Caco-2 (cell line): ENCODE results near the gene DCTD. TPM values are rescaled to one million over a fixed set of nuclear protein-coding genes. Genes with fewer than 3 reads are reported as not detected.

ENCODE experiments used
- BruUV-seq: library from RNA; stranded (reverse); fragments of 400-500 nt; replicated peaks from 2 replicates; lab custom pipeline; 2021; lab: Mats Ljungman, UMichigan
- CTCF ChIA-PET: fragments of 300-600 bp; sonication (Branson Sonifier 250); formaldehyde crosslinking; loops from one replicate; lab custom pipeline; 2022; ENCODE audit warnings: antibody characterized with exemption; lab: Charles Lee
- POLR2A ChIA-PET: fragments of 300-600 bp; sonication (Branson Sonifier 250); formaldehyde crosslinking; loops from one replicate; lab custom pipeline; 2022; ENCODE audit warnings: antibody characterized with exemption; lab: Charles Lee
- DNase-seq, 2 experiments: peaks; one replicate each; pipeline versions ENCODE4 v3.0.0 to v3.0.0-alpha.2; 2020 to 2022
- H3K27me3 ChIP-seq: replicated peaks from 2 replicates; pipeline ENCODE4 v1.6.0; 2011; ENCODE audit warnings: low read length; ENCODE audit not compliant: control insufficient read depth, insufficient read depth
- H3K36me3 ChIP-seq: 2 replicates; pipeline ENCODE4 v1.5.1; 2011; ENCODE audit warnings: low read length; ENCODE audit not compliant: control insufficient read depth, insufficient read depth
- H3K4me1 ChIP-seq: fragments of 250-450 bp; sonication (Bioruptor Pico); 2 replicates; pipeline ENCODE4 v1.5.1; 2020; ENCODE audit warnings: mild to moderate bottlenecking
- H3K4me3 ChIP-seq: 2 replicates; pipeline ENCODE4 v1.5.1; 2011; ENCODE audit warnings: low read depth, mild to moderate bottlenecking, control low read depth, low read length
- H3K9me3 ChIP-seq: fragments of 250-450 bp; sonication (Bioruptor Pico); 2 replicates; pipeline ENCODE4 v1.5.1; 2020; ENCODE audit warnings: mild to moderate bottlenecking, moderate library complexity
- H3K27ac Mint-ChIP-seq: one replicate; pipeline ENCODE4 v1.8.0; 2022; ENCODE audit warnings: mixed read lengths; ENCODE audit not compliant: unreplicated experiment
- H3K27me3 Mint-ChIP-seq: one replicate; pipeline ENCODE4 v1.8.0; 2022; ENCODE audit warnings: mixed read lengths; ENCODE audit not compliant: insufficient read depth, unreplicated experiment
- H3K36me3 Mint-ChIP-seq: one replicate; pipeline ENCODE4 v1.8.0; 2022; ENCODE audit warnings: mild to moderate bottlenecking, mixed read lengths; ENCODE audit not compliant: insufficient read depth, unreplicated experiment
- H3K4me1 Mint-ChIP-seq: one replicate; pipeline ENCODE4 v1.8.0; 2022; ENCODE audit warnings: low read depth, mixed read lengths; ENCODE audit not compliant: unreplicated experiment
- H3K4me3 Mint-ChIP-seq: one replicate; pipeline ENCODE4 v1.8.0; 2022; ENCODE audit warnings: mild to moderate bottlenecking, moderate library complexity, mixed read lengths; ENCODE audit not compliant: unreplicated experiment
- H3K9me3 Mint-ChIP-seq: one replicate; pipeline ENCODE4 v1.8.0; 2022; ENCODE audit warnings: mixed read lengths; ENCODE audit not compliant: unreplicated experiment
- CTCF ChIP-seq, 2 experiments: fragments of 200-600 bp in 1 of 2; IDR thresholded peaks; 1 replicate in 1 of 2; 2 replicates in 1 of 2; pipeline versions ENCODE4 v1.5.1 to v1.8.0; 2011 to 2022; ENCODE audit warnings: antibody characterized with exemption in 1 of 2, control low read depth in 1 of 2, inconsistent platforms in 1 of 2, low read depth in 1 of 2, low read length in 1 of 2, mild to moderate bottlenecking in 1 of 2, moderate library complexity in 1 of 2; ENCODE audit not compliant: insufficient read depth in 1 of 2, severe bottlenecking in 1 of 2, unreplicated experiment in 1 of 2
- intact Hi-C: fragments of 100-400 bp; cut with micrococcal nuclease; formaldehyde crosslinking; loops from one replicate; pipeline ENCODE4 v1.10.0; 2022; ENCODE audit not compliant: unreplicated experiment
- total RNA-seq: library from RNA; stranded (reverse); gene quantifications from 2 replicates; pipeline ENCODE4 v1.2.3, GENCODE V29; 2022

DCTD gene
- total RNA-seq, 1 experiment from 2014 or later: 79.0 TPM

- peaks cover 3% of the 10 kb centered on the region for H3K27me3 Mint-ChIP-seq
- no peak for DNase-seq
- H3K36me3 ChIP-seq: no peaks in the 10 kb centered on the region
- no peaks in the 10 kb centered on the region for H3K27me3 ChIP-seq
- no peak for TF ChIP-seq CTCF (IDR thresholded peaks at IDR 0.05; ENCODE audit: insufficient read depth in 1 of 2, low read depth in 1 of 2, low read length in 1 of 2, severe bottlenecking in 1 of 2, unreplicated experiment in 1 of 2)
- H3K4me1 ChIP-seq: no peaks in the 10 kb centered on the region
- no peaks in the 10 kb centered on the region for H3K36me3 Mint-ChIP-seq
- BruUV-seq: no TSS peak
- H3K27ac Mint-ChIP-seq: no peak overlapping the region
- no peak overlapping the region for H3K4me3 Mint-ChIP-seq
- ChIA-PET POLR2A (no interaction called here), CTCF (no interaction called here)
- no peaks in the 10 kb centered on the region for H3K9me3 Mint-ChIP-seq
- no peaks in the 10 kb centered on the region for H3K4me1 Mint-ChIP-seq
- intact Hi-C loops: no loop called here
- no peak overlapping the region for H3K4me3 ChIP-seq
- no peaks in the 10 kb centered on the region for H3K9me3 ChIP-seq
Observed at GRCh38 chr4:182871616-182872015, 45.6 kb downstream of the DCTD start.

- H3K27ac Mint-ChIP-seq: no peak overlapping the region
- no peak for TF ChIP-seq CTCF (IDR thresholded peaks at IDR 0.05; ENCODE audit: insufficient read depth in 1 of 2, low read depth in 1 of 2, low read length in 1 of 2, severe bottlenecking in 1 of 2, unreplicated experiment in 1 of 2)
- H3K36me3 Mint-ChIP-seq: no peaks in the 10 kb centered on the region
- no peaks in the 10 kb centered on the region for H3K36me3 ChIP-seq
- ChIA-PET POLR2A (no interaction called here), CTCF (no interaction called here)
- H3K4me3 Mint-ChIP-seq: no peak overlapping the region
- DNase-seq: no peak
- no peaks in the 10 kb centered on the region for H3K9me3 Mint-ChIP-seq
- no peaks in the 10 kb centered on the region for H3K4me1 Mint-ChIP-seq
- H3K4me1 ChIP-seq: no peaks in the 10 kb centered on the region
- peaks cover 3% of the 10 kb centered on the region for H3K27me3 Mint-ChIP-seq
- intact Hi-C loops: no loop called here
- BruUV-seq: no TSS peak
- H3K9me3 ChIP-seq: no peaks in the 10 kb centered on the region
- no peaks in the 10 kb centered on the region for H3K27me3 ChIP-seq
- no peak overlapping the region for H3K4me3 ChIP-seq
Observed at GRCh38 chr4:182869697-182870096, 47.5 kb downstream of the DCTD start.

GRCh38 chr4:182866746-182867145 is 50.4 kb downstream of the DCTD start:
- no peaks in the 10 kb centered on the region for H3K36me3 Mint-ChIP-seq
- POLR2A ChIA-PET: no interaction called here
- Histone ChIP-seq H3K36me3 (no peaks in the 10 kb centered on the region), H3K4me3 (no peak overlapping the region), H3K4me1 (no peaks in the 10 kb centered on the region), H3K27me3 (no peaks in the 10 kb centered on the region), H3K9me3 (no peaks in the 10 kb centered on the region)
- BruUV-seq: no TSS peak
- no peak for TF ChIP-seq CTCF (IDR thresholded peaks at IDR 0.05; ENCODE audit: insufficient read depth in 1 of 2, low read depth in 1 of 2, low read length in 1 of 2, severe bottlenecking in 1 of 2, unreplicated experiment in 1 of 2)
- H3K4me1 Mint-ChIP-seq: no peaks in the 10 kb centered on the region
- H3K27ac Mint-ChIP-seq: no peak overlapping the region
- no peak for DNase-seq
- intact Hi-C loops: no loop called here
- H3K4me3 Mint-ChIP-seq: no peak overlapping the region
- no peaks in the 10 kb centered on the region for H3K9me3 Mint-ChIP-seq
- H3K27me3 Mint-ChIP-seq: peaks cover 3% of the 10 kb centered on the region
- CTCF ChIA-PET: no interaction called here
